Dermis lymphatic vessel endothelial cell (primary cell): Measurements from ENCODE around the gene RRAGC. TPM values are rescaled to one million over a fixed set of nuclear protein-coding genes. Genes with fewer than 3 reads are reported as not detected.

ENCODE experiments used
- total RNA-seq: library from RNA; depleted of rRNA; stranded (reverse); fragments of >200 nt; gene quantifications from 2 replicates; pipeline ENCODE4 v1.2.1, GENCODE V29; 2014

Gene RRAGC, protein sequence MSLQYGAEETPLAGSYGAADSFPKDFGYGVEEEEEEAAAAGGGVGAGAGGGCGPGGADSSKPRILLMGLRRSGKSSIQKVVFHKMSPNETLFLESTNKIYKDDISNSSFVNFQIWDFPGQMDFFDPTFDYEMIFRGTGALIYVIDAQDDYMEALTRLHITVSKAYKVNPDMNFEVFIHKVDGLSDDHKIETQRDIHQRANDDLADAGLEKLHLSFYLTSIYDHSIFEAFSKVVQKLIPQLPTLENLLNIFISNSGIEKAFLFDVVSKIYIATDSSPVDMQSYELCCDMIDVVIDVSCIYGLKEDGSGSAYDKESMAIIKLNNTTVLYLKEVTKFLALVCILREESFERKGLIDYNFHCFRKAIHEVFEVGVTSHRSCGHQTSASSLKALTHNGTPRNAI
- total RNA-seq: 17.9 and 22.4 TPM in 2 replicates

DNA sequence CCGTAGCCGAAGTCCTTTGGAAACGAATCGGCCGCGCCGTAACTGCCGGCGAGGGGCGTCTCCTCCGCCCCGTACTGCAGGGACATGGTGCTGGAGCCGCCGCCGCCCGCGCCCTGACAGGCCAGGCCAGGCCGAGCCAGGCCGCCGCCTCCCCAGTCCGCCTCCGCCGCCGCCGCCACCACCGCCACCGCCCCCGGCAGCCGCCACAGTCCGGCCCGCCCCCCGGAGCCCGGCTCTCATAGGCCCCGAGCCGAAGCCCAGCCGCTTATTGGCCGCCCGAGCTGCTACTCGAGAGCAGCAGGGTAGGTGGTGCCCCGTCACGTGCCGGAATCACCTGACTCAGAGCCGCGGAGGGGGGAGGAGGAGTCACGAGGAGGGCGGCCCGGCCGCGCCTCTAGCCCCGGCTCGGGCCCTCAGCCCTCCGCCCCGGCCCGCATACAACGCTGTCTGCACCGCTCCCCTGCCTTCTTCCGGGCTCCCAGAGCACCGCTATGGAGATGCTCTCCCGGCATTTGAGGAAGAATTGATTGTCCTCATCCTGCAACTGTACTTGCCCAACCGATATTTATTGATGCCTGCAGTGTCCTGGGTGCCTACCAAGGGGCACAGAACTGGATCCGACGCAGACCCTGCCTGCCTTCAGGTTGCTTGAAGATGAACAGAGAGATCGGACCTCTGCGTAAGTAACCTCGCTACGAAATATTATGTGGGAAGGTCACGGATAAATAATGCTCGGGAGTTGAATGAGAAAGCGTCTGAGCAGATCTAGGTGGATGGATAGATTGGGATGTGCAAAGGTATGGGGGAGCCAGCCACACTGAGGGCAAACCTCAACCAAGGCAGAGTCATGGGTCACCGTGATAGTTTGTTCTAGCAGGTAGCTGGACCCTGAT is at the start of gene RRAGC:
RRAGC (minus strand) TSS at position 212 of the 893 bp plus-strand sequence; CDS start at position 86, 126 bp downstream.

GRCh38 chr1:38881487-38881886 is 21.9 kb upstream of the RRAGC start, which contains the start of gene GJA9:
GJA9 (minus strand) TSS chr1:38881587; CDS start chr1:38876098, 5,489 bp downstream.

DNA sequence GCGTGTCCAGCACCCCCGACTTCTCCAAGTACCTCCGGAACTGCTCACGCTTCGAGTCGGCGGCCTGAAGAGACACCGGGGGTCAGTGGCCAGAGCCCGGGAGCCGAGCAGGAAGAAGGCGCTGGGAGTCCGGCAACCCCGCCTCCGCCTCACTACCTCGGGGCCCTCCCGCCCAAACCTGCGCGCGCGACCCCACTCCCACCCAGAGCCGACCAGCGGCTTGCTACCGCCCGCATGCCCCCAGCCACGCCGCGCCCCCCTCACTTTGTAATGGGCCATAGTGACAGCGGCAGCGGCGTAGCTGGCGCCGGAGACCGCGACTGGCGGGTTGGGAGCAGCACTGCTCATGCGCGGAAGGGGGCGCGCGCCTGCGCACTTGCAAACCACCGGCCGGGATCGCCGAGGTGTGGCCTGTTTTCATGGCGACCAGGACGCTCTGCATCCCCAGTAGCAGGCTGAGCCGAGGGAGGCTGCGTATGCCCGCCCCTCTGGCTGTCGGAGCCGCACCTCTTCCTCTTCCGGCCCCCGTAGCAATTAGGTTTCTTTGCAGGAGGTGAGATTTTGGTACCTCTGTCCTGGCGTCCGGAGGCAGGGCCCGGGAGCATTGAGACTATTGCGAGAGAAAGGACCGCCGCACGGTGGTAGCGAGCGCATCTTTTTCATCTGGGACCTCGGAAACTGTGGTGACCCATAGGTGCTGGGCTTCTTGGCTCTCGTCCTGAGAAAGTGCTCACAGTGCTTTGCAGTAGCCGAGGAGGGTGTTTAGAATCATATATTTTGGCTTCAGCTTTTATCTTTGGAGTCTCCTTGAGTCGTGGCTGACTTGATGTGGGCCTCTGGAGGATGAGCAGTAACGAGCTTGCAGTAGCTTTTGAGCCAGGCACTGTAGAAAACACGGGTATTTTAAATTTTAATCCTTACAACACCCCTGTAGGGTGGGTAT is 13.7 kb upstream of the RRAGC start, which contains the start of gene MYCBP:
MYCBP (minus strand) TSS at position 322 of the 943 bp plus-strand sequence; CDS start at position 279, 43 bp downstream.

Other genes starting within 250 kb of the RRAGC start
- 5.7 and 8.7 TPM in 2 replicates for gene MYCBP, start 13.6 kb upstream of the RRAGC start, total RNA-seq
- gene GJA9, start 21.8 kb upstream of the RRAGC start, total RNA-seq: not detected in 2 replicates
- gene RHBDL2, start 82.1 kb upstream of the RRAGC start, total RNA-seq: not detected in 2 replicates
- gene AKIRIN1, start 131.5 kb upstream of the RRAGC start, total RNA-seq: 41.8 and 46.8 TPM in 2 replicates
- gene NDUFS5, start 166.6 kb upstream of the RRAGC start, total RNA-seq: 427 and 486 TPM in 2 replicates